Urothelium cell line (cell line): ENCODE results near the gene MEAK7.

ENCODE experiments used
- DNase-seq: peaks from one replicate; pipeline ENCODE4 v3.0.0; 2011; ENCODE audit warnings: low spot score, mixed read lengths
- FAIRE-seq: peaks from 2 replicates; lab custom pipeline; 2011; peaks lifted over from hg19 to GRCh38; lab: Jason Lieb, UNC

The MEAK7 gene

GRCh38 chr16:84504420-84505248, at the start of gene MEAK7:
Gene MEAK7, minus strand, starts transcription at chr16:84504659. Its CDS starts 6,573 bp downstream, at chr16:84498086.
- peak; percentile 99 for DNase-seq
- FAIRE-seq = peak; percentile 48

DNA sequence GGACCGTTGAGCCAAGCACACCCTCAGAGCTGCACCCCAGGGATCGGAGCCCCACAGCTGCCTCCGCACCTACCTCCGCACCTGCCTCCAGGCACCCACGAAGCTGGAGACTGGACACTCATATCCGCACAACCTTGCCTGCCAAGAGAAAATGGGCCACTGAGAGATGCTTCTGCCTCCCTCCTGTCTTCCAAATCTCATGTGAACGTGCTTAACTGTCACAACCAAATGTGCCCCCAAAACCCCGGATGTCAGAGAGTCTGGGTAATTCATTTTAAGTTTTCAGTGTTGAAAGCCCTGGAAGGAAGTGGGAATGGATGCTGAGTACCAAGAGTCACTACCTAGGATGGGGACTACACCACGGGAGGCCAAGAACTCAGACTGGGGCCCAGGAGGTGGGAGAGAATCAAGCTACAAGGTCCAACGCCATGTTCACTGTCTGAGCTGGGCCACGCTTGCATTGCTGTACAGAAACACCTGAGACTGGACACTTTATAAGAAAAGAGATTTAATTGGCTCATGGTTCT, 49.5 kb upstream of the MEAK7 start:
- FAIRE-seq (no peak), DNase-seq (no peak)

DNA sequence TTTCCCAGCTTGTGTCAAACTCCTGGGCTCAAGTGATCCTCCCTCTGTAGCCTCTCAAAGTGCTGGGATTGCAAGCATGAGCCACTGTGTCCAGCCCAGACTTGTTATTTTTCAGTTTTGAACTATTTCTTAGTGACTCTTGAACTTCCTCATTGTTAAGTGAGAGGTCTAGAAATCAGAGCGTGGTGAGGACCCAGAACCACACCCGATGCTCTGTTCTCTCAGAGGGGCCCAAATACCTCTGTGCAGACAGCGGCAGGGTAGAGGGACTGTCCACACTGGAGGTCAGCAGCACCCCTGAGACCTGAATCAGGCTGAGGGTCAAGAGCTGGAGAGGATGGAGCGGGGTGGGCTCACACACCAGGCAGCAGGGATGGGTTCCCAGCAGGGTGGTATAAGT, 47.7 kb upstream of the MEAK7 start:
- FAIRE-seq (no peak), DNase-seq (no peak)

- no peak for FAIRE-seq
- no peak for DNase-seq
Observed at GRCh38 chr16:84550096-84550495, 45.6 kb upstream of the MEAK7 start.

DNA sequence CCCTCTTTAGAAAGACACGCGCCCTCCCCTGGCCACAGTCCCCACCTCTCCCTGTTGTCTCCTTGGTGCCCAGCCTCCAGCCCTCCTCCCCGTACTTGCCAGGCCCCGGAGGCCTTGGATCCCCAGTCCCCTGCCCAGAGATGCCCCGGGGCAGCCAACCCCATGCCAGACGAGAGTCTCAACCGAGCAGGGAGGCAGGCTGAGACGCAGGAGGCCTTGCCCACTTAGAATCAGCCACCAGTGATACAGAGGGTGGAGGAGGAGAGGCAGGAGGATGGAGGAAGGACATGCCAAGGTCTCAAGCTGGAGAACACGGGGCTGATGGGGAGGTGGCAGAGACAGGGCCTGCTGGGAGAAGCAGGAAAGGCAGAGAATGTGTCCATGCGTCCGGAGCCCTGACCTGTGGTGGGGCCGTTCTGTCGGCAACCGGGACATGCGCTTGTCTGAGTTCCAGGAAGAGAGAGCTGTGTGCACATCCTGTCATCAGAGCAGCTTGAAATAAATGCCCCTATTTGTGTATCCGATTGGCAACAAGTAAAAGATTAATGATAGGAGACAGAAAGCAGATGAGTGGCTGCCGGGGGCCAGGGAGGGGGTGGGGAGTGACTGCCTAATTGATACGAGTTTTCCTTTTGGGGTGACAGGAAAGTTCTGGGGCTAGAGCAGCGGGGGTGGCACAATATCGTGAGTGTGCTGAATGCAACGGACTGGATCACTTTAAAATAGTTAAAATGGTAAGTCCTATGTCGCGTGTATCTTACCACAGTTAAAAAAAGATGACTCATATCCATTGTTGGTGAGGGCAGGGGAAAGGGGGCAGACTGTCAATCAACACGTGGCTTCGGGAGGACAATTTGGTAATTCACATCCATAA, 44.7 kb upstream of the MEAK7 start:
- FAIRE-seq (no peak), DNase-seq (peak; percentile 35)

GRCh38 chr16:84548508-84548907, 44.0 kb upstream of the MEAK7 start:
- FAIRE-seq (no peak), DNase-seq (no peak)

DNA sequence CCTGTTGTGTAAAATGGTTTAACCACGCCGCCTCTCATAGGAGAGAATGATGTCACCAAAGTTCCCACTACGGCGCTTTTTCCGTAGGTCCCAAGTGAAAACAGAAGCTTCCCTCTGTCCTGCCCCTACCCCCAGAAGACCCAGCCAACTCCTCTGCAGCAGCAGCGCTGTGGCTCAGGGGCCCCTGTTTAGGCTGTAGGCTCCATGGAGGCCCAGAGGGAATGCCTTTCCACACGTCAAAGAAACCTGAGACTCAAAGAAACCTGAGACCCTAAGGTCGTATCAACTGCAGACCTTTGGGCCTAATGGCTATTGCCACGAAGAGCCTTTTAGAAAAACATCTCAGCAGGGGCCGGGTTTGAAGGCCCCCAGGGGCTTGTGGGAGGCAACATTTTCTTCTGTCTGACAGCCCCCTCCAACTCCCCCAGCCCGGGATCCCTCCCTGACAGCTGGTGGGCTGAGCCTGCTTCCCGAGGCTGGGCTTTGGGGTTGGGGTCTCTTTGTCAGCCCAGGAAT, 43.1 kb upstream of the MEAK7 start:
- FAIRE-seq (no peak), DNase-seq (no peak)

GRCh38 chr16:84546669-84547545, 42.4 kb upstream of the MEAK7 start:
- DNase-seq = no peak
- no peak for FAIRE-seq

DNA sequence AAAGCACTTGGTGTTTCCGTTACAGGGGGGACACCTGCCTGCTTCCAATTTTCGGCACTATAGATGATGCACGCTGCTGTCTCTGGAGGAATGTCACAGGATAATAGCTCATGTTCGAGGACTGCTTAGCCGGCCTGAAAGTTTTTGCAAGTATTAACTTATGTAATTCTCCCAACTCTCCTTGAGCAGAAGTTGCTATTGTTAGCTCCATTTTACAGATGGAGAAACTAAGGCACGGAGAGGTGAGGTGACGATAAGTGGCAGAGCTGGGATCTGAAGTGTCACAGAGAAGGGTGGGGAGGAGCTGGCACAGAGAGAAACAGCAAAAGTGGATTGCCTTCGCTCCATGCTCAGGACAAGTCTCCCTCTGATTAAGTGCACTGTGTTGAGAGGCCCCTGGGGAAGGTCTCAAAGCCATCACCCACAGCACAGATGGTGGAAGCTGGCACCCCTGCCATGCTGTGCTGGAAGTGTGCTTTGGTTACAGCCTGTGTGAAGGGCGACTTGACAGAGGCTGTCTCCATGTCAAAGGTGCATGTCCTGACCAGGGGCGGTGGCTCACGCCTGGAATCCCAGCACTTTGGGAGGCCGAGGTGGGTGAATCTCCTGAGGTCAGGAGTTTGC, 40.8 kb upstream of the MEAK7 start:
- FAIRE-seq (no peak), DNase-seq (no peak)

DNA sequence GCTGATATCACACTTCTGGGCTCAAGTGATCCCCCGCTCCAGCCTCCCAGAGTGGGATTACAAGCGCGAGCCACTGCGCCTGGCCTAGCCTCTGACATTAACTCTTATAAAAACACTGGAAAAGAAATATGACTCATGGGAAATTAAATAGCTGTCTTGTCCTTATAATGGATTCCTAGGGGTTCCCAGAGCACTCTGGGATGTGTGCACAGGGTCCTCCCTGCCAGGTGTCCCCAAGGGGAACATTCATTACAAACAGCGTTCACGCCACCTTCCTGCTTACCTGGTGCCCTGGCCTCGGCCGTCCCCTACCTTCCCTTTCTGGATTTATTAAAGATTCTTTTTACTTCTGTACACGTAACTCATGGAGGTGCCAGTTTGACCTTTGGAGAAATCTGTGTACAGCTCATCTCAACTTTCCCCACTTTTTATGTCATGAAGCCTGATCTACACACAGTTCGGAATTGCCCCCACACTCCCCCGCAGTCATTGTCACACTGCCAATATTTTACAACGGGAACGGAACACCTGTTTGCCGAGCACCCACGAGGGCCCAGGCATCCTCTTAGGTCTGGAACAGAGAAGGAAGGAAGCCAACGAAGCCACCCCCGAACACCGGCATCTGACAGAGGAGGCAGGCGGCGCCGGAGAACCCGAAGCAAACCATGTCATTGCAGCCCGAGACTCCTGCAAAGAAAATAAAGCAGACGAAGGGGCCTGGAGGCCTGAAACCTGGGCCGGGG, 39.7 kb upstream of the MEAK7 start:
- peak; percentile 36 for DNase-seq
- no peak for FAIRE-seq

GRCh38 chr16:84543253-84543652, 38.8 kb upstream of the MEAK7 start:
- FAIRE-seq (no peak), DNase-seq (no peak)

GRCh38 chr16:84541999-84542817, 37.7 kb upstream of the MEAK7 start:
- FAIRE-seq = no peak
- DNase-seq = no peak

GRCh38 chr16:84540194-84540593, 35.7 kb upstream of the MEAK7 start:
- FAIRE-seq (no peak), DNase-seq (no peak)

GRCh38 chr16:84538222-84538840, 33.9 kb upstream of the MEAK7 start:
- DNase-seq = no peak

GRCh38 chr16:84537491-84538151, 33.2 kb upstream of the MEAK7 start:
- no peak for FAIRE-seq
- DNase-seq = no peak

More at GRCh38 chr16:84538222-84538840, 33.9 kb upstream of the MEAK7 start:
- no peak for FAIRE-seq

DNA sequence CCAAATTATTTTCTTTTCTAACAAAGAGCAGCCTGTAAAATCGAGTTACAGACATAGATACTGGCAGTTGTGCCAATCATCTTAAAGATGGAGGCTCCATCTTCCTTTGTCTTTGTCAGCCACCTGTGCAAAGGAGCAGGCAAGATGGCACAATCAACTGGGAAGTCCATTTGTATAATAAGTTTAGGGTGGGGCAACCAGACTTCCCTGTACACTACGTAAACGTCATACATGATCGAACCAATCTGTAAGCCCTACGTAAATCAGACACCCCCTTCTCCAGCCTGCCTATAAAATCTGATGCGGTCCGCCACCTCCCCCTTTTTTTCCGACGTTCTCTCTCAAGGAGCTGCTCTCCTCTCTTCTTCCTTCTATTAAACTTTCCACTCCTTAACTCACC, 31.4 kb upstream of the MEAK7 start:
- DNase-seq (no peak), FAIRE-seq (no peak)

- no peak for DNase-seq
- no peak for FAIRE-seq
Observed at GRCh38 chr16:84535408-84535807, 30.9 kb upstream of the MEAK7 start.
